ENCODE results near the gene ELF2.

GRCh38 chr4:139191373-139191772 lies 14.4 kb upstream of the ELF2 start:
- TF ChIP-seq CTCF (IDR thresholded peaks at IDR 0.05) (no peak), POLR2A (IDR thresholded peaks at IDR 0.05) (no peak), POLR2AphosphoS5 (IDR thresholded peaks at IDR 0.05; ENCODE audit: insufficient read depth in 1 of 2, low read depth in 1 of 2) (no peak)

Data from vagina (tissue), 2 donors.